ENCODE measurements around the gene KIAA0753. TPM values are rescaled to one million over a fixed set of nuclear protein-coding genes. Genes with fewer than 3 reads are reported as not detected.

Gene KIAA0753
- total and polyA plus RNA-seq, 9 of the 15 experiments (the other 6 are each of a cell fraction or from before 2014, with no cell fraction given): 2.0 to 9.0 (median 6.9) TPM

GRCh38 chr17:6574687-6575595 is 65.6 kb downstream of the KIAA0753 start (continued):
- TF ChIP-seq RBM25 (IDR thresholded peaks at IDR 0.05; ENCODE audit: low read depth, low read length, severe bottlenecking) (no peak), SETDB1 (IDR thresholded peaks at IDR 0.05; ENCODE audit: low read length) (no peak), VEZF1 (CRISPR knock-in tag; IDR thresholded peaks at IDR 0.05) (peak; percentile 46; the same call in 1 of the 2 replicates), LARP7 (IDR thresholded peaks at IDR 0.05) (no peak), CHD7 (IDR thresholded peaks at IDR 0.05; ENCODE audit: low read depth, low read length) (no peak), BRF1 (IDR thresholded peaks at IDR 0.05; ENCODE audit: borderline replicate concordance, extremely low read depth, insufficient read length) (no peak), CHD4 (IDR thresholded peaks at IDR 0.05; ENCODE audit: insufficient read depth, insufficient replicate concordance, low read depth, low read length, poor library complexity, severe bottlenecking) (no peak), CBX1 (IDR thresholded peaks at IDR 0.05; ENCODE audit: low read depth) (no peak), SMARCA5 (IDR thresholded peaks at IDR 0.05) (no peak), SPI1 (IDR thresholded peaks at IDR 0.05; ENCODE audit: borderline replicate concordance, low read depth, low read length) (peak; percentile 84; the same call in 1 of the 2 replicates), HMGXB4 (CRISPR knock-in tag; IDR thresholded peaks at IDR 0.05) (no peak)

Measured in K562 (cell line).